ENCODE results near the gene HSD17B12.

The HSD17B12 gene

GRCh38 chr11:43861141-43861540, 180.6 kb downstream of the HSD17B12 start:
- DNase-seq (ENCODE audit: low read depth in 2 of 2, low spot score in 1 of 2): no peak

- no peak for DNase-seq (ENCODE audit: low read depth in 2 of 2, low spot score in 1 of 2)
These were observed 186.0 kb downstream of the HSD17B12 start for GRCh38 chr11:43866520-43866919.

- DNase-seq (ENCODE audit: low read depth in 2 of 2, low spot score in 1 of 2): no peak
These were observed 186.4 kb downstream of the HSD17B12 start for GRCh38 chr11:43866969-43867368.

GRCh38 chr11:43868852-43869567, 188.5 kb downstream of the HSD17B12 start:
- DNase-seq (ENCODE audit: low read depth in 2 of 2, low spot score in 1 of 2): peak in 1 of 2 donors; percentile 6

DNA sequence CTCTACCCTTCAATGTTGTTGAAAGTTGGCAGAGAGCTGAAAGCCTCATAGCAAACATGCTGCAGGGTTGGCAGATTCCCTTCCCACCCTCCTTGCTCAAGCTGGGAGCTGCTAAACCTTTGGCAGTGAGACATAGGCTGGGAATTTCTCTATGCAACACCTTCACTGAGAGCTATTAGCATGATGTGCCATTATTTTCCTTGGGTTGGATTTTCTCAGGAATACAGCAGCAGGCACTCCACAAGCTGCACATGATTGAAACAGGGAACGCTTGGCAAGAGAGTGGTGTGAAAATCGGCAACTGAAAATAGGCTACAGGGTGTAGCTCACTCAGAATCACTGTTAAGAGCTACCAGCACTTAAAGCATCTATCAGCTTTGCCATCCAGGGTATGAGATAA, 190.5 kb downstream of the HSD17B12 start:
- no peak for DNase-seq (ENCODE audit: low read depth in 2 of 2, low spot score in 1 of 2)

DNA sequence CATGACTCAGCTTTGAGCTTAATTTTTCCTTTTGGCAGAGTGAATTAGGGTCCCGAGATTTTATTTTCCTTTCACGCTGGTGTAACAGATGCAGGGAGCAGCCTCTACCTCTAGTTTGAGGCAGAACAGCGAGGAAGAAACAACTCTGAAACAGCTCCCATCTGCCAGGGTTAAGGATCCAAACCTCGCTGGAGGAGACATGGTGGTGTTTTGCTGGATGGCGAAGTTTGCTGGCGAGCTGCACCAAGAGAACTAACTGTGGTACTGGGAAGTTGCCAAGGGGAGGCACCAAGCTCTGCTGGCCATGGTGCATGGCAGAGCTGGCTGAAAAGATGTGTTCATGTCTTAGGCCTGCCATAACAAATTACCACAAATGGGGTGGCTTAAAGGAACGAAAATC, 192.5 kb downstream of the HSD17B12 start:
- no peak for DNase-seq (ENCODE audit: low read depth in 2 of 2, low spot score in 1 of 2)

- DNase-seq (ENCODE audit: low read depth in 2 of 2, low spot score in 1 of 2): no peak
These were observed 193.5 kb downstream of the HSD17B12 start for GRCh38 chr11:43874078-43874477.

- DNase-seq (ENCODE audit: low read depth in 2 of 2, low spot score in 1 of 2): no peak
These were observed 194.2 kb downstream of the HSD17B12 start for GRCh38 chr11:43874738-43875137.

DNA sequence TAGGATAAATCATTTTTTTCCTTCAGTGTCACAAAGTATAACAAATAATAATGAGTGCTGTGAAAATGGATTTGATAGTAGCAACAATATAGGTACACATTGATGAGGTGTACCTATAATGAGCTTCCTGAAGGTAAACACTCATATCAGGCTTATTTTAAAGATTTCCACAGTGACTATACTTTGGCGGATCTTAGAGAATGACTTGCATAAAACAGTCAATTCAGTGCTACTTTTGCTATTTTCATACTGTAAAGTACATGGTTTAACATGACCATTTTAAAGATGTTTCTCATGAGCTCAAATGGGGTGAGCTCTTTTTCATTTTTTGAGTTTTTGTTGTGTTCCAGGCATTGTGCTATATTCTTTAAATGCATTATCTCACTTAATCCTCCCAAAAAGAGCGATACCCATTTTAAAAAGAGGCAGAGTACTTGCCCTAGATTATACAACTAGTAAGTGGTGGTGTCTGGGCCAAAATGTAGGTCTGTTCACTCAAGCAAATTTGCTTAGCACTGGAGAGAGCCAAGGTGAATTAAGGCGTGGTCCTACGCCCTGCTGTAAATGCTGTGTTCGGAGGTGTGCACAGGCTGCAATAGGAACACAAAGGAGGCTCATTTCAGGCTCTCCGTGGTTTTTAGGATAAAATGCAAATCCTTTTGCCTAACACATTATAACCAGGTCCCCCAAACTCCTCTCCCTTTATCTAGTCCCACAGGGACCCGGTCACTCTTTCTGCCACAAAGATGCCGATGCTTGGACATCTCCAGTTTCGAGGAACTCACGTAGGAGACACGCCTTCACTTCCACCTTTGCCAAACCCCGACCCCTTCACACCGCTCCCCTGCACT, 199.5 kb downstream of the HSD17B12 start:
- no peak for DNase-seq (ENCODE audit: low read depth in 2 of 2, low spot score in 1 of 2)

DNA sequence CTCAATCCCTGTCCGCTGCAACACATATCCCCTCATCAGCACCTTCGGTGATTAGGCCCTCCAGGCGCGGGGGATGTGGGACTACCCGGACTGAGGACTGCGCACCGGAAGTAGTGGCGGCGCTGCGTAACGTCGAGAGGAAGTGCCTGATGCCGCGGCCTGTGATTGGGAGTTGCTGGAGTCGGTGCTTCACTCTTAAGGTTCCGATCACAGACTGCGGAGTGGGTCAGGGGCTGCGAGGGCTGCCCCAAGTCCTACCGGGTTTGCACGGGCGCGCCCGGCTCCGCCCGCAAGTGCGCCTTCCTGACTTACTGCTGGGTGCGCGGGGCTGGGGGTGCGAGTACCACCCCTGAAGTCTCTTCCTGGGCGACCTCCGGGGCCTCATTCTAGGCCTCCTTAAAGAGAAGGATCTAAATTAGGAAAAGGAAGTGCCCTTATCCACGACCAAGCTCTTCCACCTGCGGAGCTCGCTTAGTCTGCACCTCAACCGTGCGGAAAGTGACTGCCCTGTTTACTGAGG, 200.2 kb downstream of the HSD17B12 start, which contains the start of gene ALKBH3:
Gene ALKBH3, plus strand, starts transcription at position 192 of the 520 bp plus-strand sequence. CDS start 1,822 bp downstream, outside the sequence.
- DNase-seq (ENCODE audit: low read depth in 2 of 2, low spot score in 1 of 2): peak; percentile 69 to 86

GRCh38 chr11:43892851-43893250, 212.3 kb downstream of the HSD17B12 start:
- DNase-seq (ENCODE audit: low read depth in 2 of 2, low spot score in 1 of 2): no peak

DNA sequence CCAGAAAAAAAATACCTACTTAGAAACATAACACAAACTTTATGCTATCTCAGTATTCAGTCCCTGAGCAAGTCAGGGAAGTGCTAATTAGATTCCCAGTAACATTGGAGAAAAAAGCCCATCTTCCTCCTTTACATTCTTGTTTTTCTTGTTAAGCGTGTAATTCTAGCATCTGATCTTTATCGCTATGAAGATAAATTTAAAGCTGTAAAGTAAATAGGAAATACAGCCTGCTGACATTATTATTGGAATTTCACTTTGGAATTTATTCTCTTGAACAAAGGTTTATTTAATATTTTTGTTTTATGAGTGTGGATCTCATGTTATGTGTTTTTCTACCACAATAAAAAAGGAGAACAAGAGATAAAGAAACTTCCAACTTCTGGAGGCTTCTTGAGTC, 214.0 kb downstream of the HSD17B12 start:
- no peak for DNase-seq (ENCODE audit: low read depth in 2 of 2, low spot score in 1 of 2)

DNA sequence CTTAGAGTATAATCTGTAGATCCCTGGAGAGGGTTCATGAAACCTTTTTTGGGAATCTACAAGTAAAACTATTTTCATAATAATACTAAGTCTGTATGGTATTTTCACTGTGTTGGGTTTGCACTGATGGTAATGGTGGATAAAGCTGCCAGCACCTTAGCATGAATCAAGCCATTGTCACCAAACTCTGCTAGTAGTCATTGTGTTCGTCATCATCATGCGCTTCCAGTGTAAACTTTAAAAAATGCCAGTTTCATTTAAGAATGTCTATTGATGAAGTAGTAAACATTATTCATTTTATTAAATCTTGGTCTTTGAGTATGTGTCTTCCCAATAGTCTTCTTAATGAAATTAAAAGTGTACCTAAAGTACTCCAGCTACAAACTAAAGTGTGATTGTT, 215.1 kb downstream of the HSD17B12 start:
- no peak for DNase-seq (ENCODE audit: low read depth in 2 of 2, low spot score in 1 of 2)

GRCh38 chr11:43898574-43898973, 218.0 kb downstream of the HSD17B12 start:
- DNase-seq (ENCODE audit: low read depth in 2 of 2, low spot score in 1 of 2): no peak

- no peak for DNase-seq (ENCODE audit: low read depth in 2 of 2, low spot score in 1 of 2)
These were observed 218.6 kb downstream of the HSD17B12 start for GRCh38 chr11:43899094-43899493.

- no peak for DNase-seq (ENCODE audit: low read depth in 2 of 2, low spot score in 1 of 2)
These were observed 221.0 kb downstream of the HSD17B12 start for GRCh38 chr11:43901551-43901950.

- no peak for DNase-seq (ENCODE audit: low read depth in 2 of 2, low spot score in 1 of 2)
These were observed 222.5 kb downstream of the HSD17B12 start for GRCh38 chr11:43903078-43903477.

- DNase-seq (ENCODE audit: low read depth in 2 of 2, low spot score in 1 of 2): no peak
These were observed 223.4 kb downstream of the HSD17B12 start for GRCh38 chr11:43903969-43904368.

DNA sequence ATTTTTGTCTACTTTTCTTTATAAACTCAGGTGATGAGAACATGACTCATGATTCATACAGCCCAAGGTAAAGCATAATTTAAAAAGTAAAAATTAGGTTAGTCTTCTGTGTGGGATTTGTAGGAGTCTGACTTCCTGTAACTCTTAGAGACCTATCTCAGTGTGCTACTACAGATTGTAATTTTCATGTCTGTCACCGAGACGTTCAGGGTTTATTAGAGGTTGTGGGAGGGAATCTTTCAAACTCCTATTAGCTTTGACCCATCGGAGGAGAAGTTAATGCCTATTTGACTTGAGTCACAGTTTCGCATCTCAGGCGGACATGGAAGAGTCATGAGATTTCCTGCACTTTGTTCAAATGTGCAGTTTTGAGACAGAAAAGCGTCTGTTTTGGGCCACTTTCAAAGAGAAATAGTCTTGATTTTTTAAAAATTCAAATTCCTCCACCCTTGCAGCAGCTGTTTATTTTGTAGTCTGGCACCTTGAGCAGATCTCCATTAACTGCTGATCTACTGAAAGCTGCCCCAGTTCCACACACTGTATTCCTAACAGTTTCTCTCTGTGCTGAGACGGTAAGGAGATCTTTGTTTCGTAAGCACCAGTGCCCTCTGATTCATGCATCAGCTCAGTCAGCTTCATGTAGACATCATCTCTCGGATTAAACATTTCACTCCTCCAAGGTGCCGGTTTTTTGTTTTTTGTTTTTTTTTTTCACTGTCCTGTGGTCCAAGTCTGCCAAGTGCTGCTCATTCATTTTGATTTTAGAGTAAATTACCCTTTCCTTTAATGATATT, 224.4 kb downstream of the HSD17B12 start:
- no peak for DNase-seq (ENCODE audit: low read depth in 2 of 2, low spot score in 1 of 2)

DNA sequence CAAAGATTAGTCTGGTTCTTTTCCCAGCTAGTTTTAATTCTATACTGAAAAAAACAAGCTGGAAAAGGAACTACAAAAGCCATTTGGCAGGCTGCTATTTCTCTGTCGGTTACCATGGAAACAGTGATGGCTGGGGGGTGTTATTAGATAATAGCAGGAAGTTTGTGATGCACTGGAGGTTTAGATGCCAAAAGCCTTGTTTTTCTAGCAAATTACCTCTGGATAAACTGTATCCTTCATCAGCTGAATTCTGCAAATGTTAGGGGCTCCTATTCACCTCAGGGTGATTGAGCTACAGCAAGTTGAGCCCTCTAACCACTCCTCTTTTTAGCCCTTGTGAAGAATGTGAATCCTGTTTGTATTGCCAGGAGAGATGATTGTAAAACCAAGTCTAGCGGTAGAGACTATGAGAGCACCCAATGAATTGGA, 225.3 kb downstream of the HSD17B12 start:
- no peak for DNase-seq (ENCODE audit: low read depth in 2 of 2, low spot score in 1 of 2)

Measured in stimulated activated CD8-positive, alpha-beta memory T cell treated with anti-CD3 and anti-CD28 coated beads, Interleukin-4, amount 100 ng/mL, for 1 hour (primary cell).